ENCODE data around the gene PAX3. TPM values are rescaled to one million over a fixed set of nuclear protein-coding genes. Genes with fewer than 3 reads are reported as not detected.
"Not testable (repeated sequence)": the region's sequence is repeated elsewhere in the genome, so short reads cannot be mapped to it uniquely, and the experiment has no call there.

Gene PAX3
- total RNA-seq, 3 donors from 2014 or later = 0.29 to 2.9 (median 2.3) TPM

DNA sequence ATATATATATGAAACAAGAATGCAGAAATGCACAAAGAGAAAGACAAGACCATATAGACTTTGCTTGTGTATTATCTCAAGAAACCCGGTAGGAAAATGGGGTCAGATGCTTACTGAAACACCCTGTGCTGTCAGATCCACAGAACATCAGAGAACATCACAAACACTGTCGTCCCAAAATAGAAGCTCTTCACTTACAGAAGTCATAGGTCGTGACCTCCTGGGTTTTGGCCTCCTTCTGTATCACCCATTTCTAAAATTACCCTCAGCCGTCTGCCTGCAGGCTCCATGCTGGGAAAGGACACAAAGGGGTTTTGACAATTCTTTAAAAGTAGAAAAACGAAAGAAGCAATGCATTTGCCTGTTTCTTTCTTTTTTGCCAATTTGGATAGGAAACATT lies 137.9 kb downstream of the PAX3 start:
- peaks cover 0 to 14% of the 10 kb centered on the region in 2 donors for H3K27me3 ChIP-seq
- intact Hi-C loops (cut with DNase I; ENCODE audit: low total_unique reads) = no loop called here
- no peak for DNase-seq (ENCODE audit: low spot score in 2 of 2)
- H3K36me3 ChIP-seq = no peaks in the 10 kb centered on the region
- H3K4me1 ChIP-seq = no peaks in the 10 kb centered on the region
- H3K27ac ChIP-seq = no peak overlapping the region
- no peaks in the 10 kb centered on the region for H3K9me3 ChIP-seq
- TF ChIP-seq POLR2AphosphoS5 (IDR thresholded peaks at IDR 0.05) (no peak), POLR2A (IDR thresholded peaks at IDR 0.05) (no peak)
- TF ChIP-seq, protein P1, sequence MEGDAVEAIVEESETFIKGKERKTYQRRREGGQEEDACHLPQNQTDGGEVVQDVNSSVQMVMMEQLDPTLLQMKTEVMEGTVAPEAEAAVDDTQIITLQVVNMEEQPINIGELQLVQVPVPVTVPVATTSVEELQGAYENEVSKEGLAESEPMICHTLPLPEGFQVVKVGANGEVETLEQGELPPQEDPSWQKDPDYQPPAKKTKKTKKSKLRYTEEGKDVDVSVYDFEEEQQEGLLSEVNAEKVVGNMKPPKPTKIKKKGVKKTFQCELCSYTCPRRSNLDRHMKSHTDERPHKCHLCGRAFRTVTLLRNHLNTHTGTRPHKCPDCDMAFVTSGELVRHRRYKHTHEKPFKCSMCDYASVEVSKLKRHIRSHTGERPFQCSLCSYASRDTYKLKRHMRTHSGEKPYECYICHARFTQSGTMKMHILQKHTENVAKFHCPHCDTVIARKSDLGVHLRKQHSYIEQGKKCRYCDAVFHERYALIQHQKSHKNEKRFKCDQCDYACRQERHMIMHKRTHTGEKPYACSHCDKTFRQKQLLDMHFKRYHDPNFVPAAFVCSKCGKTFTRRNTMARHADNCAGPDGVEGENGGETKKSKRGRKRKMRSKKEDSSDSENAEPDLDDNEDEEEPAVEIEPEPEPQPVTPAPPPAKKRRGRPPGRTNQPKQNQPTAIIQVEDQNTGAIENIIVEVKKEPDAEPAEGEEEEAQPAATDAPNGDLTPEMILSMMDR (IDR thresholded peaks at IDR 0.05) = no peak
- no peak overlapping the region for H3K4me3 ChIP-seq

GRCh38 chr2:222160125-222160524 lies 138.7 kb downstream of the PAX3 start:
- Histone ChIP-seq H3K4me1 (no peaks in the 10 kb centered on the region), H3K9me3 (no peaks in the 10 kb centered on the region), H3K36me3 (no peaks in the 10 kb centered on the region), H3K27ac (no peak overlapping the region), H3K27me3 (peaks cover 0 to 14% of the 10 kb centered on the region in 2 donors), H3K4me3 (no peak overlapping the region)
- TF ChIP-seq POLR2A (IDR thresholded peaks at IDR 0.05) (no peak), POLR2AphosphoS5 (IDR thresholded peaks at IDR 0.05) (no peak)
- TF ChIP-seq, protein P1 (IDR thresholded peaks at IDR 0.05) = no peak
- no peak for DNase-seq (ENCODE audit: low spot score in 2 of 2)
- intact Hi-C loops (cut with DNase I; ENCODE audit: low total_unique reads) = no loop called here

GRCh38 chr2:222159221-222159620 lies 139.6 kb downstream of the PAX3 start:
- peaks cover 0 to 13% of the 10 kb centered on the region in 2 donors for H3K27me3 ChIP-seq
- H3K36me3 ChIP-seq = no peaks in the 10 kb centered on the region
- TF ChIP-seq POLR2A (IDR thresholded peaks at IDR 0.05) = no peak
- no peak for TF ChIP-seq POLR2AphosphoS5 (IDR thresholded peaks at IDR 0.05)
- TF ChIP-seq, protein P1 (IDR thresholded peaks at IDR 0.05) = no peak
- no peaks in the 10 kb centered on the region for H3K9me3 ChIP-seq
- DNase-seq (ENCODE audit: low spot score in 2 of 2) = no peak
- intact Hi-C loops (cut with DNase I; ENCODE audit: low total_unique reads) = no loop called here
- H3K4me3 ChIP-seq = no peak overlapping the region
- H3K27ac ChIP-seq = no peak overlapping the region
- H3K4me1 ChIP-seq = no peaks in the 10 kb centered on the region

GRCh38 chr2:222155003-222155664 lies 143.7 kb downstream of the PAX3 start:
- not testable (repeated sequence) for H3K27me3 ChIP-seq; DNase-seq (ENCODE audit: low spot score in 2 of 2)

More at GRCh38 chr2:222155003-222155664, 143.7 kb downstream of the PAX3 start:
- H3K4me1 ChIP-seq; H3K9me3 ChIP-seq; H3K4me3 ChIP-seq; intact Hi-C loops (cut with DNase I; ENCODE audit: low total_unique reads); H3K27ac ChIP-seq; H3K36me3 ChIP-seq: not testable (repeated sequence)

Other genes with a start within 250 kb of the PAX3 start
- gene SGPP2, start 125.5 kb upstream of the PAX3 start, total RNA-seq = 1 to 10 TPM in 2 of 3 donors, under 1 TPM in 1; 0.32 to 8.8 (median 1.3) TPM

All from breast epithelium (tissue), 4 donors.